SJCRH30 (cell line): ENCODE data around the gene CACNA1D. TPM values are rescaled to one million over a fixed set of nuclear protein-coding genes. Genes with fewer than 3 reads are reported as not detected.
A peak's percentile ranks its signal among the peaks of the same experiment; 100 is the strongest.
"Not testable (repeated sequence)": the region's sequence is repeated elsewhere in the genome, so short reads cannot be mapped to it uniquely, and the experiment has no call there.

Experiments used
- DNase-seq, 2 experiments: peaks; one replicate each; pipeline ENCODE4 v3.0.0-alpha.2; 2015 to 2020
- H3K27ac ChIP-seq: fragments of 250-450 bp; sonication (Bioruptor Pico); 2 replicates; pipeline ENCODE4 v1.5.1; 2020; ENCODE audit warnings: mild to moderate bottlenecking, moderate library complexity
- H3K27me3 ChIP-seq: fragments of 250-450 bp; sonication (Bioruptor Pico); 2 replicates; pipeline ENCODE4 v1.5.1; 2020; ENCODE audit warnings: mild to moderate bottlenecking, moderate library complexity
- H3K36me3 ChIP-seq: fragments of 250-450 bp; sonication (Bioruptor Pico); 2 replicates; pipeline ENCODE4 v1.5.1; 2020; ENCODE audit warnings: mild to moderate bottlenecking, moderate library complexity
- H3K4me1 ChIP-seq: fragments of 250-450 bp; sonication (Bioruptor Pico); 2 replicates; pipeline ENCODE4 v1.5.1; 2020; ENCODE audit warnings: mild to moderate bottlenecking, moderate library complexity
- H3K4me3 ChIP-seq: fragments of 250-450 bp; sonication (Bioruptor Pico); 2 replicates; pipeline ENCODE4 v1.5.1; 2020; ENCODE audit warnings: mild to moderate bottlenecking, moderate library complexity
- H3K9me3 ChIP-seq: fragments of 250-450 bp; sonication (Bioruptor Pico); replicated peaks from 2 replicates; pipeline ENCODE4 v1.5.1; 2020; ENCODE audit warnings: mild to moderate bottlenecking, moderate library complexity
- total RNA-seq: library from RNA; depleted of rRNA; stranded (reverse); fragments of >200 nt; shearing (Covaris generic); gene quantifications from 2 replicates; pipeline ENCODE4 v1.2.3, GENCODE V29; 2014

Gene CACNA1D
- total RNA-seq, 1 experiment from 2014 or later, result not detected

DNA sequence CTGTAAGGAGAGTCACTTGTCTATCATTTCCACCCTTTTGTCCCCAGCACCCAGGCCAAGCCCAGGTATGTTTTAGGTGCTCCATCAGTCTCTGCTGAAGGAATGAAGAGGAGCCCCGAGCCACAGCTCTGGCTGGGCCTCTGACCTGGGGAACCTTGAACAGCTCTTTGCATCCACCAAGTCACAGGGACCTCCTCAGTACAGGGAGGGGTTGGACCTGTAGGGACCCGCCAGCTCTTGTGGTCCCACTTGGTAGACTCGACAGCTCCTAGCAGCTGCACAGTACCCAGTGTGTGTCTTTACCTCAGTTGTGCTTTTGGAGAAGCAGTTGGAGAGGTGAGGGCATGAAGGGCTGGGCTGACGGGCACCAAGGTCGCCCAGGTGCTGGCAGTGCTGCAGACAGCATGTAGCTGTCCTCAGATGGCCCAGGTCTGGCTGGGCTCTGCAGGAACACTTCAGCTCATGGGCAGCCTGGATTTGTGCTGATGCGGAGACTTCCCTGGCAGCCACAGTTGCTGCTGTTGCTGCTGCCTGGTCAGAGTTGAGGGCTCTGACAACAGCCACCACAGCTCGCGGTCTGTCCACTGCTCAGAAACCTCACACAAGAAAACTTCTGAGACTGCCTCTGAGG, 123.6 kb downstream of the CACNA1D start:
- Histone ChIP-seq H3K9me3 (no peaks in the 10 kb centered on the region), H3K4me3 (no peak overlapping the region), H3K4me1 (no peaks in the 10 kb centered on the region), H3K36me3 (no peaks in the 10 kb centered on the region), H3K27ac (no peak overlapping the region), H3K27me3 (peaks cover 6% of the 10 kb centered on the region; the same call in 1 of the 2 replicates)
- no peak for DNase-seq

DNA sequence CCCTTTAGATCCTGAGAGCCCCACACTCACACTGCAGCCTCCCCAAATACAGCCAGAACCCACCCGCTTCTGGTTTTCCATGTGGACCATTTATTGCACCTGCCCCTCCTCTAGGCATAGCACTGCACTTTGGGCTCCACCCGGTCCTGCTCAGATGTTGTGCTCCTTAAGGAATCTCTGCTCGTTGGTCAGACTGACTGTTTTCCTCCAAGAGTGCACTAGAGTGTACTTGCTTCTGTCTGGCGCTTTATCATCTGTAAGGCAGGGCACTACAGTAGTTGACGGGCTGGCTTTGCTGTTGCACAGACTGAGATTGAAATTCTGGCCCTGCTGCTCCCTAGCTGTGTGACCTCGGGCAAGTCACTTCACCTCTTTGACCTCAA, 124.1 kb downstream of the CACNA1D start:
- Histone ChIP-seq H3K36me3 (no peaks in the 10 kb centered on the region), H3K4me1 (no peaks in the 10 kb centered on the region), H3K4me3 (no peak overlapping the region), H3K27me3 (peaks cover 6% of the 10 kb centered on the region; the same call in 1 of the 2 replicates), H3K27ac (no peak overlapping the region), H3K9me3 (no peaks in the 10 kb centered on the region)
- DNase-seq, result no peak

DNA sequence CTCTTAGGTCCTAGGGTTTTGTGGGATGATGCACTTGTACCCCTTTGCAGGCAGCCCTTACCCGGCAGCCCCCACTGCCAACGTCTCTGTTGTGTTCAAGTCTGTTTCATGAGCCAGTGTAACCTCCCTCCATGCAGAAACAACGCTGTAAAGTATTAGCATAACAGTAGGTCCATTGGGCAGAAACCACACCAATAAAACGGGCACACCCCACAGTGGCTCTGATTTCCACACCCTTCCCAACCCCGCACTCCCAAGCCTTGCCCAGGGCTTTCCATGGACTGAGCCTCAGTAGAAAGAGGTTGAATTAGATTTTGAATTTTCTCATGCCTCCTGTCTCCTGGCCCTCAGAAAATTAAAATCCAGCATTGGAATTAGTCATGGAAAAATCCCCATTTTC, 124.5 kb downstream of the CACNA1D start:
- Histone ChIP-seq H3K27ac (no peak overlapping the region), H3K36me3 (no peaks in the 10 kb centered on the region), H3K4me1 (no peaks in the 10 kb centered on the region), H3K4me3 (no peak overlapping the region), H3K27me3 (peaks cover 6% of the 10 kb centered on the region; the same call in 1 of the 2 replicates), H3K9me3 (no peaks in the 10 kb centered on the region)
- DNase-seq, result no peak

DNA sequence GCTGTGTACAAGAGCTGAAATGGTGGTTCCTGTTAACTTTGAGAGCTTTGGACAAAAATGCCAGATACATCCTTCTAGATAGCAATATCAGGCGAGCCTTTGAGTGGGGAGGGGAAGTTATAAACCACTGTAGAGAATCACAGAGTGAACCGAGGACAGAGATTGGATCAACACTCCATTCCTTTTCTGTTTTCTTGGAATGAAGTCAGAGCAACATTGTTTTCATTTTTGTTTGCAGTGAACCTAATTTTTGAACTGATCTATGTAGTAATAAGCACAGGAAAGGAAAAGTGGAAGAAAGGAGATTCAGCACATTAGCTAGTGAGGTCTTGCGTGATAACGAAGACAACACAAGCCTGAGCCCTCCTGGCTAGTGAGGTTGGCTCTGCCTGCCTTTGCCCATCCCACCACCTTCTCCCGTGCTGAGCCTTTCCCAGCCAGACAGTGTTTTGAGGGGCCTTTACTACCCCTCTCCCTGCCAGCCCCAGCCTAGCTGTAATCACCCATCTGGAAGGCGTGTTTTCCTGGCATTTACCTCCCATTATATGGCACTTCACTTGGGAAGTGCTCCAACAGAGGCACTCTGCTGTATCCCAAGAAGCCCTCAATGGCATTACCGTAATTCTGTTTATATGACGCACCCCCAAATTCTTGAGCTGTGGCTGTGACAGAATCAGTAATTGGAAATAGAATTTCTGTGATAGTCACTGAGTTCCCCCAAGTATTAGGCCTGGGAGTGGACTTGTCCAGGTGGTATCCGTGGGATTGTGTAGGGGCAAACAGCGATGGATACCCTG, 129.8 kb downstream of the CACNA1D start:
- Histone ChIP-seq H3K4me3 (no peak overlapping the region), H3K4me1 (no peaks in the 10 kb centered on the region), H3K27me3 (peaks cover 2% of the 10 kb centered on the region; the same call in 1 of the 2 replicates), H3K9me3 (no peaks in the 10 kb centered on the region), H3K27ac (no peak overlapping the region), H3K36me3 (no peaks in the 10 kb centered on the region)
- DNase-seq, result no peak

DNA sequence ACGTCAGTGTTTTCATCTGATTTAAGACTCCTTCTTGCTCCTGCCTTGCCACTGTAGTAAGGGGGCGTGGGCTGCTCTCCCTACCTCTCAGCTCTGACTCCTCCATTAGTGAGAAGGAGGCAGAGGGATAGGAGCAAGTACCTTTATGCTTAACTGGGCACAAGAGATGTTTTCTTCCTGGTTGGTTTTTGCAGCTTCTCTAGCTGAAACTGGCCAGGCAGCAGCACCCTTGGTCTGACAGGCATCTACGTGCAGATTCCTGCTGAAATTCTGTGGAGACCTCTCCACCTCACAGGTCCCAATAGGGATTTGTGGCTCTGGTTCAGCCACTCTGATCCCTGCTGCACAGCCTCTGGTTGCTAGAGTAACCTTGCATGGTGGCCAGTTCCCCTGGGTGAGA, 132.5 kb downstream of the CACNA1D start:
- DNase-seq, result no peak
- Histone ChIP-seq H3K27ac (no peak overlapping the region), H3K36me3 (no peaks in the 10 kb centered on the region), H3K9me3 (no peaks in the 10 kb centered on the region), H3K4me3 (no peak overlapping the region), H3K27me3 (peaks cover 2% of the 10 kb centered on the region; the same call in 1 of the 2 replicates), H3K4me1 (no peaks in the 10 kb centered on the region)

DNA sequence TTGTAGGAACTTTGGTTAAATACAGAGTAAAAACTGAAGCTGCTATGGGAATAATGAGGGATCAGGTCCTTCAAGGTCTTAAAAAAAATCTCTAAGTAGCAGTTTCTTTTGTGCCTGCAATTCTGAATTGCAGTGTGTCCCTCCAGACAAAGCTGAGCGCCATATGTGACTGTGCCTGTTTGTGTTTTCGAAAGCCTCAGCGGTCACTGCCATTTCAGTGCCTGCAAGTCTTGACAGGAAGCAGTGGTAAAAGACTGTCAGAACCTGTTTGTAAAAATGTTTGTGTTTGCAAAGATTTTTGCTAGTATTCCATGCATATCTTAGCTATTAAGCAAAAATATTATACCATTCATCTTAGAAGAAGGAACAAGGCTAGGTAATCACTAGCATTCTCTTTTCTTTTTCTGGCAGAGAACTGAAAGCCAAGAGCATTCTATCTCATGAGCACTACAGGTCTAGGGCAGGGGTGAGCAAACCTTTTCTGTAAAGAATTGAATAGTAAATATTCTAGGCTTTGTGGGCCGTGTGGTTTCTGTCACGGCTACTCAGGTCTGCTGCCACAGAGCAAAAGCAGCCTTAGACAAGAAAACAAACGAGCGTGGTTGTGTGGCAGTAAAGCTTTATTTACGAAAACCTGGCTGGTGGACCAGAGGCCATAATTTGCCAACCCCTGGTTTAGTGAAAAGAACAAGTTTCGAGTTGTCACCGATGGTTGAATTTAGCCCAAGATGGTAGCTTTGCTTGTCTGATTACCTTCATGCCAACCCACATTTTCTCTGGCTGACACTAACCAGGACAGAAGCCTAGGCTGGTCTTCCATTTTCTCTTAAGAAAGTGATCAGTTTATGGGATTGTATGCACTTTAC, 134.4 kb downstream of the CACNA1D start:
- H3K4me1 ChIP-seq, result no peaks in the 10 kb centered on the region
- H3K27ac ChIP-seq, result no peak overlapping the region
- no peaks in the 10 kb centered on the region for H3K27me3 ChIP-seq

DNA sequence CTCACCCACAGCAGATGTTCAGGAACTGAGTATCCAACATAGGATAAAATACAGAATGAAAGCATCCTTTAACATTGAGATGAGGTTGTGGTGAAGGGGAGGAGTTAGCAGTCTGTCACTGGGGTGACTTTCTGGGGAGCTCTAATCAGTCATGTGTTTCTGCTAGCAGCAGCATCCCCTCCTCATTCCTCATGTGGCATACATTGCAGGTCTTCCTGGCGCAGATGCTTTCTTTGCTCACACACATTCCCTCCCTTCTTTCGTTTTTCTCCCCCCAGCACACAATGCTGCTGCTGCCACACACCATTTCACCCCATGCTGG, 135.0 kb downstream of the CACNA1D start:
- H3K27me3 ChIP-seq, result no peaks in the 10 kb centered on the region
- no peaks in the 10 kb centered on the region for H3K4me1 ChIP-seq
- H3K27ac ChIP-seq, result no peak overlapping the region
- no peaks in the 10 kb centered on the region for H3K36me3 ChIP-seq
- H3K9me3 ChIP-seq, result no peaks in the 10 kb centered on the region
- H3K4me3 ChIP-seq, result no peak overlapping the region
- DNase-seq, result no peak

More for the DNA sequence above, 134.4 kb downstream of the CACNA1D start:
- no peaks in the 10 kb centered on the region for H3K36me3 ChIP-seq
- no peaks in the 10 kb centered on the region for H3K9me3 ChIP-seq
- DNase-seq, result no peak
- H3K4me3 ChIP-seq, result no peak overlapping the region

DNA sequence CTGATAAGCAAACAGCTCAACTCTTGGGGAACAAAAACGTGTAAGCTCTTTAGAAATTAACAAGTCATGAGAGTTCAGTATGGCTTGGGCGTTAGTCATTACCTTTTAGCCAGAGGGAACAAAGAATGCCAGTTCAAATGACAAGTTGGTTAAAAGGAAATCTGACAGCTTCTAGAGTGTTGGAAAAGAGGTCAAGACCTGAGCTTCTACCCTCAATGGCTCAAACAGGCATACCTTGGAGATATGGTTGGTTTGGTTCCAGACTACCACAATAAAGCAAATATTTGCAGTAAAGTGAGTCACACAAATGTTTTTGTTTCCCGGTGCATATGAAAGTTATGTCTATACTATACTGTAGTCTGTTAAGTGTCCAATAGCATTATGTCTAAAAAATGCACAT, 136.1 kb downstream of the CACNA1D start:
- H3K4me3 ChIP-seq, result no peak overlapping the region
- H3K27me3 ChIP-seq, result no peaks in the 10 kb centered on the region
- no peaks in the 10 kb centered on the region for H3K4me1 ChIP-seq
- H3K9me3 ChIP-seq, result no peaks in the 10 kb centered on the region
- no peak for DNase-seq
- no peaks in the 10 kb centered on the region for H3K36me3 ChIP-seq
- no peak overlapping the region for H3K27ac ChIP-seq

DNA sequence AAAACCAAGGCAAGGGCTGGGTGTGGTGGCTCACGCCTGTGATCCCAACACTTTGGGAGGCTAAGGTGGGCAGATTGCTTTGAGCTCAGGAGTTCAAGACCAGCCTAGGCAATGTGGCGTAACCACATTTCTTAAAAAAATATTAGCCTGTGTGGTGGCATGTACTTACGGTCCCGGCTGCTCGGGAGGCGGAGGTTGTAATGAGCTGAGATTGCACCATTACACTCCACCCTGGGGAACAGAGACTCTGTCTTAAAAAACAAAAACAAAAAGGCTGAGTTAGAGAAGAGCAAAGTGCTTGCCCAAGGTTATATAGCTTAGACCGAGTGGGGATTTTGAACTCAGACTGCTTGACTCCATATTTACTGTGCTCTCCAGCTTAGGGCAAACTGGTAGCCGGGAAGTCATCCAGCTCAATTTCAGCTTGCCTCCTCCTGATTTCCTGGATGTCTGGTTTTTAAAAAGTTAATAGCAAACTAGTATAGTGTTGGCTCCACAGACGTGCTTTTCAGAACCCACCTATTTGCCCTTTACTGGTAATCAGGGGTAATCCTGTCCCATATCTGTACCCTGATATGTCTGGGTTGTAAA, 138.9 kb downstream of the CACNA1D start:
- H3K9me3 ChIP-seq, result no peaks in the 10 kb centered on the region
- H3K36me3 ChIP-seq, result no peaks in the 10 kb centered on the region
- H3K4me1 ChIP-seq, result no peaks in the 10 kb centered on the region
- H3K4me3 ChIP-seq, result no peak overlapping the region
- H3K27ac ChIP-seq, result no peak overlapping the region
- no peaks in the 10 kb centered on the region for H3K27me3 ChIP-seq
- DNase-seq, result no peak

DNA sequence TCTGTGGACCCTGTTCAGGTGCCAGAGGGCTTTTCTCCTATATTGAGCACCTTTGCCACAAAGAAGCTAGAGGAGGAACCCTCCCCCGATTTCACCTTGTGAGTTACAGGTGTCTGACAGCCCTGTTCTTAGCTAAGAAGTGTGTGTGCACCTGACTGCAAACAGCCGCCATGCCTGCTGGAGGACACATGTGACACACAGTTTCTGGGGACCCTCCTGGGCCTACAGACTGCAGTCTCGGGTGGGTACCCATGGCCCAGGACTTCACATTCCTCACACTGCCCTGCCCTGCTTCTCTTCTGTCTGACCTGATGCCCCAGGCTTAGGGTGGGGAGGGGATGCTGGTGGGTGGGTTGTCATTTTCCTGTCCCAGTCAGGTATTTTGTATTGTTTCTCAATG, 140.6 kb downstream of the CACNA1D start:
- Histone ChIP-seq H3K27me3 (no peaks in the 10 kb centered on the region), H3K4me3 (no peak overlapping the region), H3K9me3 (no peaks in the 10 kb centered on the region), H3K27ac (no peak overlapping the region), H3K36me3 (no peaks in the 10 kb centered on the region), H3K4me1 (no peaks in the 10 kb centered on the region)
- DNase-seq, result no peak

DNA sequence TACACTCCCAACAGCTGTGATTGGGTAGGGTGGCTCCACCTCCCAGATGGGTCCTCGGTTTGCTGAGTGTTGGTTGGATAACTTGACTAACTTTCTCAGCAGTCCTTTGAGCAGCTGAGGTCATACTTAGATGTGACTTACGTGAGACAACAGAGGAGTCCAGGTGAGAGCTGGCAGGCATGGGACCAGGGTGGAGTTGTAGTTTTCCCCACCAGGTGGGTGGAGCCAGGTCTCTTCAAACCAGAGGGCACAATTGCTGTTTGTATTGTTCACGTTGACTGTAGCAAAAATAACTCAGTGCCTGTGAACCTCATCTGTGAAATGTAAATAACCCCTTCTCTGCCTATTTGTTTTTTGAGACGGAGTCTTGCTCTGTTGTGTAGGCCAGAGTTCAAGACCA, 144.4 kb downstream of the CACNA1D start:
- not testable (repeated sequence) for H3K9me3 ChIP-seq, H3K36me3 ChIP-seq, H3K4me1 ChIP-seq, H3K27ac ChIP-seq, H3K27me3 ChIP-seq, H3K4me3 ChIP-seq, DNase-seq

DNA sequence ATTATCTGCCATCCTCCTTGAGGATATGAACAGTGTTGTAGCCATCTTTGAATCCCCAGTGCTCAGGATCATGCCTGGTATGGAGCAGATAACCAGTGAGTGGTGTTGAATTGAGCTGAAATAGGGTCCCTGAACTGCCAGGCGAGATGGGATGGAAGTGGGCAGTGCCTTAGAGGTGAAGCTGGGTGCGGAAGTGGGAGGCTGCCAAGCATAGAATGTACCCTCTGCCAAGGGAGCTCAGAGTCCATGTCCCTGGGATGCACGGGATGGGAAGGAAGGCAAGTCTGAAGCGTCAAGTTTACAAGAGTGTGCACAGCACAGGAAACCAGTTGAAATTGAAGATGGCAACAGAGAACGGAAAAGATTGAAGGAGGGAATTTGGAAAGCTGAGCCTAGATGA, 147.0 kb downstream of the CACNA1D start:
- Histone ChIP-seq H3K4me3 (no peak overlapping the region), H3K27me3 (no peaks in the 10 kb centered on the region), H3K27ac (no peak overlapping the region), H3K36me3 (no peaks in the 10 kb centered on the region), H3K9me3 (no peaks in the 10 kb centered on the region), H3K4me1 (no peaks in the 10 kb centered on the region)
- DNase-seq, result no peak

DNA sequence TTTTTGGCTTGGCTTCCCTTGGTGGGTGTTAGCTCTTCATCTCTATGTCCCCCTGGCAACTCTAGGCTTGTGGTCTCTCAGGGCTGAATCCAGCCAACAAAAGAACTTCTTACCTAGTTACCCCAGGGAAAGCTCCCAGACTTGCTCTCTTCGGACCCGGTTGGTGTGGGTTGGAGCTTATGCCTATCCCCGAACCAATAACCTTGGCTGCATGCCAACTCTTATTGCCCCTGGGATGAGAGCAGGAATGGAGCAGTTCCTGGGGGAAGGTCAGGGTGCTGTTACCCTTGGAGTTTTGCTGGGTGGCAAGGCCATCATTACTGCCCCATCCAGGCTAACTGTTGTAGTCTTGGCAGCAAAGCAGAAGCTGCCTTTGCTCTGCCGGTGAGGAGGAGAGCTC, 147.8 kb downstream of the CACNA1D start:
- H3K27me3 ChIP-seq, result no peaks in the 10 kb centered on the region
- no peak overlapping the region for H3K27ac ChIP-seq
- H3K36me3 ChIP-seq, result no peaks in the 10 kb centered on the region
- DNase-seq, result no peak
- no peaks in the 10 kb centered on the region for H3K4me1 ChIP-seq
- no peak overlapping the region for H3K4me3 ChIP-seq
- no peaks in the 10 kb centered on the region for H3K9me3 ChIP-seq

DNA sequence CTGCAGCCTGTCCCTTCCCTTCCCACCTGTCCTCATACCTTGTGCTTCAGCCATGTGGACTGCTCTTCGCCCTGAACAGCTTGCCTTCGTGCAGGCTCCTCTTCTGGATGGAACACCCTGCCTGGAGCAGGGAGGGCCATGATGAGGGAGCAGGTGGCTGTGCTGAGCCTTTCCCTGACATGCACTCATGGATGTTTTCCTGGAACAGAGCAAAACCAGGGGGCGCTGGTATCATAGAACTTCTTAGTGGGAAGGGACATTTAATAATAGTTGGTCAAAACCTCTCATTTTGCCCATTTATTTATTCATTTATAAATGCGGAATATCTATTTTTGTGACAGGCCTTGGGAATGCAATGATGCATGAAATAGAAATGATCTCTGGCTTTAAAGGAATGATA, 149.3 kb downstream of the CACNA1D start:
- peak in 1 of 2 experiments; percentile 0 for DNase-seq
- H3K27me3 ChIP-seq, result no peaks in the 10 kb centered on the region
- no peaks in the 10 kb centered on the region for H3K36me3 ChIP-seq
- H3K27ac ChIP-seq, result no peak overlapping the region
- H3K9me3 ChIP-seq, result no peaks in the 10 kb centered on the region
- H3K4me3 ChIP-seq, result no peak overlapping the region
- H3K4me1 ChIP-seq, result no peaks in the 10 kb centered on the region

DNA sequence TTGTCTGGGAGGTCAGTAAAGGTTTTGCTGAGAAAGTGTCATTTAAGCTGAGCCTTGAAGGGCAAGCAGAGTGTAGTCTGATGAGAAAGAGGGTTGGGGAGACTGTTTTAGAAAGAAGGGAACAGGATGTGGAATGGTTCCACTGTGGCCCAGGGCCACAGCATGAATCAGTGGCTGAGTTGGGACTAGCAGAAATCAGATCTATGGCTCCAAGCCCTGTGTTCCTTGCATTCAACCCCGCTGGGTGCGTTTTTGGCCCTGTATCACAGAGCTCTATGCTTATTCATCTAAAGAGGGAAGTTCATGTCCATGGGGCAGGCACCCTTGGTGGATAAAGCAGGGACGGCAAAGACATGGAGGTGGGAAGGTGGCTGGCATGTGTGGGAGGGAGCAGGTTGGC, 151.3 kb downstream of the CACNA1D start:
- DNase-seq, result no peak
- no peaks in the 10 kb centered on the region for H3K27me3 ChIP-seq
- no peaks in the 10 kb centered on the region for H3K4me1 ChIP-seq
- H3K9me3 ChIP-seq, result no peaks in the 10 kb centered on the region
- H3K36me3 ChIP-seq, result no peaks in the 10 kb centered on the region
- no peak overlapping the region for H3K4me3 ChIP-seq
- no peak overlapping the region for H3K27ac ChIP-seq
